BLaER1 (cell line): ENCODE results near the gene ST3GAL3.

ENCODE experiments used
- H3K27ac ChIP-seq: shearing (Covaris generic); formaldehyde crosslinking; 2 replicates; pipeline ENCODE4 v1.8.1; 2022
- H3K27me3 ChIP-seq: shearing (Covaris generic); formaldehyde crosslinking; 2 replicates; pipeline ENCODE4 v1.8.1; 2022
- H3K36me3 ChIP-seq: shearing (Covaris generic); formaldehyde crosslinking; 2 replicates; pipeline ENCODE4 v1.8.1; 2022
- H3K4me1 ChIP-seq: shearing (Covaris generic); formaldehyde crosslinking; 2 replicates; pipeline ENCODE4 v1.8.1; 2022
- H3K4me2 ChIP-seq: shearing (Covaris generic); formaldehyde crosslinking; 2 replicates; pipeline ENCODE4 v1.8.1; 2022
- H3K4me3 ChIP-seq: shearing (Covaris generic); formaldehyde crosslinking; 2 replicates; pipeline ENCODE4 v1.8.1; 2022
- H3K9ac ChIP-seq: shearing (Covaris generic); formaldehyde crosslinking; 2 replicates; pipeline ENCODE4 v1.8.1; 2022
- H3K9me3 ChIP-seq: shearing (Covaris generic); formaldehyde crosslinking; 2 replicates; pipeline ENCODE4 v1.8.1; 2022
- H4K20me1 ChIP-seq: shearing (Covaris generic); formaldehyde crosslinking; 2 replicates; pipeline ENCODE4 v1.8.1; 2022
- Cebpa-rat ChIP-seq: shearing (Covaris generic); IDR thresholded peaks from 2 replicates; pipeline ENCODE4 v1.8.1; 2022

Gene ST3GAL3

DNA sequence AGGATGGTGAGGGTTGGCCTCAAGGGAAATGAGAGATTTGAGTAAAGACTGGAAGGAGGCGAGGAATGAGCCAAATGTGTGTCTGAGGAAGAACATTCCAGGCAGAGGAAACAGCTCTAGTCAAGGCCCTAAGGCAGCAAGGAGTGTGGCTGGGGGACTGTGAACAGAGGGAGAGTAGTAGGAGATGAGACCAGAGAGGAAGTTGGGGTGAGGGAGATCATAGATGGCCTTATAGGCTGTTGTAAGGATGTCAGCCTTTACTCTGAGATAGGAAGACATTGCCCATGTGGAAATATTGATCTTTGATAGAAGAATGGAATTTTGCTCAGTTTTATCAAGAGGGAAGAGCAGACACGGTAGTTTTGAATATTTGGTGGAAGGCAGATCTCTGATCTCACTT is 171.1 kb downstream of the ST3GAL3 start:
- Histone ChIP-seq H3K4me3 (0 out of 2 replicates have a peak overlapping the region, but pooled peaks have one; percentile 49), H3K27ac (peak overlapping the region; percentile 77), H3K36me3 (peaks cover 10% of the 10 kb centered on the region; the same call in 1 of the 2 replicates), H4K20me1 (no peaks in the 10 kb centered on the region), H3K9me3 (no peaks in the 10 kb centered on the region), H3K27me3 (no peaks in the 10 kb centered on the region), H3K9ac (peak overlapping the region; percentile 59; the same call in 1 of the 2 replicates), H3K4me2 (peak overlapping the region; percentile 90), H3K4me1 (peaks cover 53% of the 10 kb centered on the region)
- no peak for TF ChIP-seq Cebpa-rat

GRCh38 chr1:43878854-43879253 is 171.5 kb downstream of the ST3GAL3 start:
- H3K27me3 ChIP-seq: no peaks in the 10 kb centered on the region
- H3K4me1 ChIP-seq: peaks cover 53% of the 10 kb centered on the region
- no peaks in the 10 kb centered on the region for H3K9me3 ChIP-seq
- H3K4me3 ChIP-seq: peak overlapping the region; percentile 49; the same call in 1 of the 2 replicates
- no peaks in the 10 kb centered on the region for H4K20me1 ChIP-seq
- peak overlapping the region; percentile 77 for H3K27ac ChIP-seq
- peak overlapping the region; percentile 59; the same call in 1 of the 2 replicates for H3K9ac ChIP-seq
- peak overlapping the region; percentile 90 for H3K4me2 ChIP-seq
- peaks cover 12% of the 10 kb centered on the region; the same call in 1 of the 2 replicates for H3K36me3 ChIP-seq
- no peak for TF ChIP-seq Cebpa-rat

DNA sequence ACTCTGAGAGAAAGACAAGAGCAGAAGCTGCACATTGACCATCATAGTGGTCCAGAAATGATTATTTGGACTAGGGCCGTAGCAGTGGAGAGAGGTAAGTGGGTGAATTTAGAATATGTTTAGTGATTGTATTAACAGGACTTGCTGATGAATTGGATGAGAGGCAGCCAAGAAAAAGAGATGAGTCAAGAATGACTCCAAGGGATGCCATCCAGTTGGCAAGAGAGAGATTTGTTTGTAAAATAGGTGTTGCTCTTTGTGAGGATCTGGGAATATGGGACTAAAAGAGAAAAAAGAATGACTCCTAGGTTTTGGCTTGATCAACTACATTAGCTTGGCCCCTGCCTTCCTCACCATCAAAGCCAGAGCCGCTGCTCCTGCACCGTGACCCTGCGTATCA is 172.1 kb downstream of the ST3GAL3 start:
- H3K4me2 ChIP-seq: peak overlapping the region; percentile 90

DNA sequence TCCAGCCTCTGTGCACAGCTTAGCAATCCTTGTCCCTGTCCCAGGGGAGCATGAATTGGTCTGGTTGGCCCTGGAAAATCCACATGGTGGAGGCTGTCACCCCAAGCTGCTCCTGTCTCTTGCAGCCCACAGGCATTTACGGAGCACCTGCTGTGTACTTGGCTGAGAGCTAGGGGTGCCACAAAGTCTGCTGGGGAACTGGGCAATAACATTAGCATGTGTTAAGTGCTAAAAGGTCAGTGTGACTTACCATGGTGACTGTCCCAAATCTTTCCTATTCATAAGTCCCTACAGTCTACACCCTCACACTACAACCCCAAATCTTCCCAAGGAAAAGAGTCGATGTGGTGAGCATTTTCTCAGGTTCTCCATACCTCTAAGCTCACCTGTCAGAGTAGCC is 172.7 kb downstream of the ST3GAL3 start:
- Histone ChIP-seq H3K4me3 (peak overlapping the region; percentile 49; the same call in 1 of the 2 replicates), H3K27ac (peak overlapping the region; percentile 77), H3K9ac (peak overlapping the region; percentile 59; the same call in 1 of the 2 replicates), H3K4me1 (peaks cover 63% of the 10 kb centered on the region), H3K27me3 (no peaks in the 10 kb centered on the region), H3K36me3 (peaks cover 24% of the 10 kb centered on the region), H4K20me1 (no peaks in the 10 kb centered on the region), H3K9me3 (no peaks in the 10 kb centered on the region), H3K4me2 (peak overlapping the region; percentile 90)
- TF ChIP-seq Cebpa-rat: no peak

More for the DNA sequence above, 172.1 kb downstream of the ST3GAL3 start:
- no peaks in the 10 kb centered on the region for H3K9me3 ChIP-seq
- no peak for TF ChIP-seq Cebpa-rat
- H3K36me3 ChIP-seq: peaks cover 18% of the 10 kb centered on the region
- H3K27me3 ChIP-seq: no peaks in the 10 kb centered on the region
- peak overlapping the region; percentile 49; the same call in 1 of the 2 replicates for H3K4me3 ChIP-seq
- no peaks in the 10 kb centered on the region for H4K20me1 ChIP-seq
- H3K27ac ChIP-seq: peak overlapping the region; percentile 77
- H3K9ac ChIP-seq: peak overlapping the region; percentile 59; the same call in 1 of the 2 replicates
- H3K4me1 ChIP-seq: peaks cover 57% of the 10 kb centered on the region

GRCh38 chr1:43880604-43881003 is 173.3 kb downstream of the ST3GAL3 start:
- no peak for TF ChIP-seq Cebpa-rat
- Histone ChIP-seq H3K4me2 (peak overlapping the region; percentile 90), H3K4me3 (peak overlapping the region; percentile 35; the same call in 1 of the 2 replicates), H3K36me3 (peaks cover 23% of the 10 kb centered on the region), H3K27me3 (no peaks in the 10 kb centered on the region), H4K20me1 (no peaks in the 10 kb centered on the region), H3K9me3 (no peaks in the 10 kb centered on the region), H3K9ac (peak overlapping the region; percentile 32; the same call in 1 of the 2 replicates), H3K4me1 (peaks cover 69% of the 10 kb centered on the region), H3K27ac (peak overlapping the region; percentile 77)

DNA sequence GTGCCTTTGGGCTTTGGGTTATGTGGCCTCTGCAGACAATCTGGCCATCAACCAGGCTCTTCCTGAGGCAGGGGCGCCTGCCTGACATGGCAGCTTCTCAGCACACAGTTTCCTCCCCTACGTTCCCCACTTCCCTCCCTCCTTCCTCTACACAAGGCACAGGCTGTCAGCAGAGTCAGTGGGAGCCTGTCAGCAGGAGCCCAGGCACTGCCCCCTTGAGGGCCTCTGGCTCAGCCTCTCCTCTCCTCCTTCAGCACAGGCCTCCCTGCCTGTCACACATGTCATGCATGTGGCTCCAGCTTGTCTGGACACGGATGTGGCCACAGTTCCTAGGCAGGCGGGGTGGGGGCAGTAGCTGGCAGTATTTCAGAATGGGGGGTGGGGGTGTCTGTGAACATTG is 174.1 kb downstream of the ST3GAL3 start:
- peak overlapping the region; percentile 90 for H3K4me2 ChIP-seq
- H4K20me1 ChIP-seq: no peaks in the 10 kb centered on the region
- H3K4me3 ChIP-seq: no peak overlapping the region
- H3K27me3 ChIP-seq: no peaks in the 10 kb centered on the region
- H3K9me3 ChIP-seq: no peaks in the 10 kb centered on the region
- H3K27ac ChIP-seq: peak overlapping the region; percentile 77
- peaks cover 25% of the 10 kb centered on the region for H3K36me3 ChIP-seq
- TF ChIP-seq Cebpa-rat: no peak
- peaks cover 77% of the 10 kb centered on the region for H3K4me1 ChIP-seq
- peak overlapping the region; percentile 32; the same call in 1 of the 2 replicates for H3K9ac ChIP-seq

GRCh38 chr1:43882763-43883162 is 175.4 kb downstream of the ST3GAL3 start:
- H3K4me3 ChIP-seq: no peak overlapping the region
- H3K36me3 ChIP-seq: peaks cover 37% of the 10 kb centered on the region
- no peak overlapping the region for H3K27ac ChIP-seq
- H3K9ac ChIP-seq: no peak overlapping the region
- no peaks in the 10 kb centered on the region for H4K20me1 ChIP-seq
- H3K27me3 ChIP-seq: no peaks in the 10 kb centered on the region
- no peak overlapping the region for H3K4me2 ChIP-seq
- no peaks in the 10 kb centered on the region for H3K9me3 ChIP-seq
- no peak for TF ChIP-seq Cebpa-rat
- peaks cover 74% of the 10 kb centered on the region for H3K4me1 ChIP-seq

DNA sequence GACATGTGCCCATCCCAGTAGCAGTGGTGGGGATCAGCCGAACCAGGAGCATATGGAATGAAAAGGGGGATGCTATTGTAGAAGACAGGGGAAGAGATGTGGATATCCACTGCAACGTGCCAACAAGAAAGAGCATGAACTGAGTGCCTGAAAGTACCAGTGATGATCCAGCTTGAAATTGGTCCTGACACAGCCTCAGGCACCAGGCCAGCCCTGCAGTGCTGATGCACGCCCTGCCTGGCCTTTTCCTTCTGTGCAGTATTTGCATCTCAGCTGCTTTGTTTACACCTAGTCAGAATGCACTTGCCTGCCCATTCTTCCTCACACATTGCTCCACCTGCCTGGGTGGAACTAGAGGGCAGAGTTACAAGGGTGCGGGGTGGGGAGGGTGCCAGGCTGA is 176.0 kb downstream of the ST3GAL3 start:
- Histone ChIP-seq H3K4me1 (peaks cover 68% of the 10 kb centered on the region), H3K9ac (no peak overlapping the region), H4K20me1 (no peaks in the 10 kb centered on the region), H3K9me3 (no peaks in the 10 kb centered on the region), H3K4me3 (no peak overlapping the region), H3K36me3 (peaks cover 38% of the 10 kb centered on the region), H3K27ac (no peak overlapping the region), H3K4me2 (no peak overlapping the region), H3K27me3 (no peaks in the 10 kb centered on the region)
- TF ChIP-seq Cebpa-rat: no peak

- Histone ChIP-seq H3K9me3 (no peaks in the 10 kb centered on the region), H3K4me3 (no peak overlapping the region), H3K4me1 (peaks cover 48% of the 10 kb centered on the region), H3K27ac (peak overlapping the region; percentile 57), H3K27me3 (no peaks in the 10 kb centered on the region), H4K20me1 (no peaks in the 10 kb centered on the region), H3K36me3 (peaks cover 32% of the 10 kb centered on the region), H3K4me2 (peak overlapping the region; percentile 58), H3K9ac (no peak overlapping the region)
- no peak for TF ChIP-seq Cebpa-rat
These were observed 178.0 kb downstream of the ST3GAL3 start for GRCh38 chr1:43885279-43885801.

DNA sequence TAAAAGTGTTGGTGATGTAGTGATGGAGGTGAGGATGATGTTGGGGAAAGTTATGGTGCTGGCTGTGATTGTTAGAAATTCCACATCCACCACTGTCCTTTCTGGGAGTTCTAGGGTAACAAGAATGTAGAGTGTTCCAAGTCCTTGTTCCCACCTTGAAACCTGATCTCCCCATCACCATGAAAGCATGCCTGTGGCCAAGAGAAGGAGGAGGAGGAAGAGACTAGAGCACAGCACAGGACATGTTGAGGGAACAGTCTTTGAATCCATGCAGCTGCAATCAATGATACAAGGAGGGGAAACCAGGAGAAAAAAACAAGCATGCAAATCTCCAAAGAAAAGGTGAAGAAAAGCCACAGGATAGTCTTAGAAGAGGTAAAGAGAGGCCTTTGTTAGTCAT is 180.4 kb downstream of the ST3GAL3 start:
- Histone ChIP-seq H3K9me3 (no peaks in the 10 kb centered on the region), H3K27ac (no peak overlapping the region)
- TF ChIP-seq Cebpa-rat: no peak

More for the DNA sequence above, 180.4 kb downstream of the ST3GAL3 start:
- H3K4me2 ChIP-seq: no peak overlapping the region
- H3K36me3 ChIP-seq: peaks cover 32% of the 10 kb centered on the region
- peaks cover 45% of the 10 kb centered on the region for H3K4me1 ChIP-seq
- no peak overlapping the region for H3K4me3 ChIP-seq
- H3K27me3 ChIP-seq: no peaks in the 10 kb centered on the region
- H3K9ac ChIP-seq: no peak overlapping the region
- no peaks in the 10 kb centered on the region for H4K20me1 ChIP-seq
